Measurements from ENCODE around the gene GBP2.

The GBP2 gene

GRCh38 chr1:89064632-89065031, 61.3 kb downstream of the GBP2 start:
- no peak for DNase-seq

GRCh38 chr1:89063094-89063493, 62.8 kb downstream of the GBP2 start:
- no peak for DNase-seq

GRCh38 chr1:89060091-89060490, 65.8 kb downstream of the GBP2 start:
- DNase-seq = no peak

All from hematopoietic multipotent progenitor cell treated with erythropoietin and hydrocortisone succinate and interleukin-3 and kit ligand, for 8 days (in vitro differentiated cells).